UCSD-AML1 (cell line): ENCODE results near the gene JARID2.

Experiments
- DNase-seq: peaks from one replicate; lab custom pipeline; 2025; ENCODE audit not compliant: unreplicated experiment; lab: John Stamatoyannopoulos, UW

JARID2 gene

DNA sequence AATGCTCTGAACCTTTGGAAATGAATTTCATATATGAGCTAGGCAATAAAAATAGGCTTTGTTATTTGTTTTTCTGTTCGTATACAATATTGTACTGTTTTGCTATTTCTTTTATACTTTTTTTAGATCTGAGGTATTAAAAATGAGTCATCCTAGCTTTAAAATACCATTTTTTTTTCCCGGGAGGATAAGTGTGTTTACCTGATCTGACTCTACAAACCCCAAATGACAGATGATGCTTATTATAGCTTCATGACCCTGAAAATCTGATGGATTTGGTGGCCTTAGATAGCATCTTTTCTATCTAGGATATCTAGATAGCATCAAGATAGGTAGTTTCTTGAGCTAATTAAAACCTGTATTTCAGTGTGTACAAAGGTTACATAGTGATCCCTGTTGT is 210.6 kb downstream of the JARID2 start:
- DNase-seq = no peak

GRCh38 chr6:15457121-15457650 is 211.3 kb downstream of the JARID2 start:
- DNase-seq = no peak

DNA sequence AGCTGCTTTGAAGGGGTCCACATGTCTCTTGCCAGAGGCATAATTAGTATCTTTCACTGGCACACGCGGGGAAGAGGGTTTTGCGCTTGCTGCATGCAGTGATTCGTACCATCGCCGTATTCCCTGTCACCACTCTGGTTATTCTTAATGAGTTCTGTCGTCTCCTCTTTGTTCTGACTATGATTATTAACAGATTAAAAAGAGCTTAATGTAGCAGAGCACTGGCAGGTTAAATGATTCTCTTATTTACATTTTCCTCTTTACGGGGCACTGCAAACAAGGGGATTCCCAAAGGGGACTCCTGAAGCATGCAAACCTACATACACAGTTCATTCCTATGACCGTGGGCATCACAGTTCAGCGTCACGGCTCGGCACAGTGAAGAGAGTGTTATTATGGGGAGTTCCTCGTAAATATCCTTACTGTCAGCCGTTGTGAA is 212.2 kb downstream of the JARID2 start:
- DNase-seq = no peak

GRCh38 chr6:15460110-15460727 is 214.3 kb downstream of the JARID2 start:
- DNase-seq = no peak

DNA sequence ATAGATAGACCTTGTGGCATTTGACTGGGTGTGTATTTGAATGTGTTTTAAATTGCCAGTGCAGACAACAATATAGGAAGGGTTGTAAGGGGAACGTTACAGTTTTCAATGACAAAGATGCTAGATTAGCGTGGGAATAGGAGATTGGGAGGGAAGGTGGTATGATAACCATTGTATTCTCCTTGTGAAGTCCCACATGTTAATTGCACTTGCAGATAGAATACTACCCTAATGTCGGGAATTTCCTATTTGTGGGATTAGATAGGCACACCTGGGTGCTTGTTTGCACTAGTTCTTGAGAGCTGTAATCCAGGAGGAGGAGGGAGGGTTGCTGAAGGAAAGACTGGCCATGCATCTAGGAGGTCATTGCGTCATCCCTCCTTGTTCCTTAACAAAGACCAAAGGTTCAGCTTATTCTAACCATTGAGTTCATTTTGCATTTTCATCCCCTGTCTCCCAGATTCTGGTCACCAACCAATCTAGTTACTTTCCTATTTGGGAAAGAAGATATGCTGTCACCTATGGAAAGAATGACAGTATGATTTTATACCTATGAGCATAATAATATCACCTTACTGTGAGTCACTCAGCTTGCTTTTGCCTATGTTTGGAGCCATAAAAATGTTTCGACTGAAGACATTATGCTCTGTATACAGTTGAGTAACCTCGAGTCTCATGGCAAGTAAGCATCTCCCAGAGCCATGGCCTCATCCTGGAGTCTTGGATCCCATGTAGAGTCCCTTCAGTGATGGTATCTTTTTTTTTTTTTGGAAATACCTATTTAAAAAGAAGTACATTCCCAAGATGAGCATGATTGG is 215.5 kb downstream of the JARID2 start:
- DNase-seq = no peak

DNA sequence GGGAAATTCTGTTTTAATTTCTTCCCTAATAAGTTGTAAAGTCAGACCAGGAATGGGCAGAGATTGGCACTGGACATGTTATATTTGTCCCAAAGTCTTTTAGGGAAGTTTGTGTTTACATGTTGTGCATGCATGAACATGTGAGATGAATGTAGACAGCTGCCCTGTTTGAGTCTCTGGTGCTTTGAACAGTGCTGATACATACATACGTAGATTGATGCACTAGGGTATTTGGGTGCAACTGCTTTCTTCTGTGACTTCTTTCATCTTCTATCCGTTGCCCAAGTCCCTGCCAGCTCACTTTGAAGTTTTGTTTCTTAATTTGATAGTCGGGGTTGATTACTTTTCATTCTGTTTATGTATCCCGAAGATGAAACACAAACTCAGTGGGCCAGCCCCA is 216.4 kb downstream of the JARID2 start:
- no peak for DNase-seq

DNA sequence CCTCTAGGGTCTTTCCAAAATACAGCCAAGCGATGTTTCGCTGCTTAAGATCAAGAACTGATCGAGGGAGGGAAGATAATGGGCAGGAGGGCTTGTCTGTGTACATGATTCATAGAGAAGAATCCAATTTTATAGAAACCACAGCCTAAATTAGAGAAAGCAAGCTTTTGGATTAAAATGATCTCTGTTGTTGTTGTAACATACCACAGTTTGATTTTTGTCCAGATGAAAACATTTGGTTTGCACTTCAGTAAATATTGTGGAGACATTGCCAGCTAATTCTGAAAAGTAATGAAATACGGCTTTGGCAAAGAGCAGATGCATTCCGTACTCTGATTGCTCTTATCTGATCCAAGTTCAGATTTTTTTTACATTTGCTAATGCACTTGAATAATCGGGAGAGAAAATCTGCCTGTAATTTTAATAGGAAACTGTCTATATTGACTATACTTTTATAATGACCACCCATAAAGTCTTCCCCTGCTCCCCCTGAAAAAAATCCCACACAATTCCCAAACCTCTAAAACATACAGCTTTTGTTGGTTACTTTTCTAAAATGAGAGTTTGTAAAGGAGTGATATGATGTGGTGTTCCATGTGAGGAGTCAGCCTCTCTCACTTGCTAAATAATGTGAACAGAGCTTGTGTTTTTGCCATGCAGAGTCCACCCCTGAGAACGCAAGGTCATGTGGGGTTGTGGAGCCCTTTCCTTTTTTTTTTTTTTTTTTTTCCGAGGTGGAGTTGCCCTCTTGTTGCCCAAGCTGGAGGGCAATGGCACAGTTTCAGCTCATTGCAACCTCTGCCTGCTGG is 217.1 kb downstream of the JARID2 start:
- DNase-seq = no peak

DNA sequence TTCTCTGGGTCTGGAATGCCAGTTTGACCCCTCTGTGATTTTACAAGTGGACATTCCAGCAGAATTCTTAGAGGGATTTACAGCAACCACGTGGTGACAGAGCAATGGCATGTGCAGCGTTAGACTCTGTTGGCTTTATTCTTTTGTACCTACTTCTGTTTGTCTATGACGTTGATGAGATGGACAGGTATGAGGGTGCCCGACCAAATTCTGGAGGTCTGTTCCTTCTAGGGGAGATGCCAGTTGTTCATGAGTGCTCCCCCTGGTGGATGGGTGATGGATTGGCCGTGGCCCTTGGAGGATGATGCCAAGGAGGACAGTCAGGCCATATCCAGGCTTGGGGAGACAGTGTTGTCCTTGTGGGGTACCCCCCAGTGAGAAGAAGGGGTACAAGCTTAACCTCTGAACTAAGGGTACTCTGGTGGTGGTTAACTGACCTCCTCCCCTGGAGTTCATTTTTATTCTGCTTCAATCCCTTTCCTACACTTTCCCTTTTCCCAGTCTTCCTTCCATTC is 218.4 kb downstream of the JARID2 start:
- DNase-seq = peak; percentile 26

GRCh38 chr6:15465212-15465611 is 219.3 kb downstream of the JARID2 start:
- DNase-seq = no peak

- DNase-seq = no peak
Measured at GRCh38 chr6:15470746-15471145, 224.9 kb downstream of the JARID2 start.

DNA sequence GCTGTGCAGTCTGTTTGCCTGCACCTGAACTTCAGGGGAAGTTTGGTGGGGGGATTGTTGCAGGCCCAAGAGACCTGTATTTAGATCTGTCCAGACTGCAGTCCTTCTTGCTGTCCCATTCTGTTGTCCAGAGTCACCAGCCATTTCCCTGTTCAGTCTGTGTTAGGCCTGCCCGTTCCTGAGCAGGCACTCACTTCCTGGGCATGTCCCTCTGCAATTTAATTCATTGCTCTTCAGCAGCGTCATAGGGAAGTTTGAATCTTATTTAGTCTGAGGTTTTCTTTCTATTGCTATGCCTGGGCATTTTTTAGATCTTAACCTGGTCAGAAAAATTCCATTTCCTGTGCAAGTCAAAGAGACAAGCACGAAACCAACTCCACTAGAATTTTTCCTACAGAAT is 226.8 kb downstream of the JARID2 start:
- no peak for DNase-seq

DNA sequence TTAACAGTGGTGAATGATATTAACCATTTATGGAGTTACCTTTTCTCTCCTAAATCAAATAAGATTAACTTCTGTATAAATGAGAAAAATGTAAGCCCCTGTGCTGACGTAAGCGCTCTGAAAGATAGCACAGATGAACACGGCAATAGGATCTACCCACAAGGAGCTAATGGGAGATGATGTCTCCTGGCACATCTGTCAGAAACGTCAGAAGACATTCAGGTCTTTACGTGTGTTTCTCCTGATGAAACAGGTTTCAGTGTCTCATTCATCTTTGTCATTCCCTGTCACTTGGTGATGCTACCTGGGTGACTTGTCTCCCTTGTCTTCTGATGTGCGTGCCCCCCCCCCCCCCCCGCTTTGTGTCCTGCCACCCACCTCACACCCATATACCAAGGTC is 227.3 kb downstream of the JARID2 start:
- DNase-seq = no peak

GRCh38 chr6:15473741-15474161 is 227.9 kb downstream of the JARID2 start:
- no peak for DNase-seq

- no peak for DNase-seq
Measured at GRCh38 chr6:15474196-15474595, 228.3 kb downstream of the JARID2 start.

GRCh38 chr6:15475261-15475660 is 229.4 kb downstream of the JARID2 start:
- no peak for DNase-seq

GRCh38 chr6:15475872-15476271 is 230.0 kb downstream of the JARID2 start:
- DNase-seq = no peak

- DNase-seq = no peak
Measured at GRCh38 chr6:15476631-15477380, 230.9 kb downstream of the JARID2 start.

- no peak for DNase-seq
Measured at GRCh38 chr6:15477746-15478145, 231.9 kb downstream of the JARID2 start.

GRCh38 chr6:15479761-15480160 is 233.9 kb downstream of the JARID2 start:
- no peak for DNase-seq

GRCh38 chr6:15480525-15480924 is 234.7 kb downstream of the JARID2 start:
- DNase-seq = no peak
